SU-DHL-6 (cell line): Measurements from ENCODE around the gene SLC17A7.

Source experiments
- H2AFZ ChIP-seq: fragments of 200-600 bp; sonication (generic); 2 replicates; pipeline ENCODE4 v1.6.1; 2014; ENCODE audit warnings: low read depth, mild to moderate bottlenecking, moderate library complexity, mixed read lengths, antibody characterized with exemption, low read length; ENCODE audit not compliant: severe bottlenecking
- H3F3A ChIP-seq: fragments of 200-600 bp; shearing (Covaris generic); 2 replicates; pipeline ENCODE4 v1.6.0; 2016; ENCODE audit warnings: antibody characterized with exemption, mild to moderate bottlenecking; ENCODE audit not compliant: insufficient read depth
- H3K27ac ChIP-seq: fragments of 200-600 bp; sonication (generic); 2 replicates; pipeline ENCODE4 v1.5.1; 2016; ENCODE audit warnings: low read depth, mild to moderate bottlenecking, low read length, moderate library complexity, mixed read lengths
- H3K27me3 ChIP-seq: fragments of 200-600 bp; sonication (generic), shearing (Covaris generic); 2 replicates; pipeline ENCODE4 v1.6.0; 2014; ENCODE audit warnings: mild to moderate bottlenecking, low read length
- H3K36me3 ChIP-seq: fragments of 200-600 bp; sonication (generic); 2 replicates; pipeline ENCODE4 v1.6.1; 2014; ENCODE audit warnings: mild to moderate bottlenecking, low read length, mixed read lengths
- H3K4me2 ChIP-seq: fragments of 300-600, 200-600 bp; shearing (Covaris generic), sonication (generic); 2 replicates; pipeline ENCODE4 v1.6.0; 2014; ENCODE audit warnings: low read length, low read depth, mild to moderate bottlenecking; ENCODE audit not compliant: poor library complexity, severe bottlenecking
- H3K4me3 ChIP-seq: fragments of 200-600 bp; sonication (generic); 2 replicates; pipeline ENCODE4 v1.5.1; 2014; ENCODE audit warnings: antibody characterized with exemption, low read length, mild to moderate bottlenecking, mixed read lengths; ENCODE audit not compliant: insufficient read depth, poor library complexity, severe bottlenecking
- H3K79me2 ChIP-seq: fragments of 200-600 bp; sonication (generic); 2 replicates; pipeline ENCODE4 v1.6.1; 2014; ENCODE audit warnings: mild to moderate bottlenecking, low read length, moderate library complexity; ENCODE audit not compliant: insufficient read depth
- H3K9ac ChIP-seq: fragments of 200-600 bp; sonication (generic); 2 replicates; pipeline ENCODE4 v1.7.0; 2014; ENCODE audit warnings: mild to moderate bottlenecking, low read length
- H3K9me2 ChIP-seq: fragments of 200-600 bp; sonication (generic); replicated peaks from 2 replicates; pipeline ENCODE4 v1.6.1; 2014; ENCODE audit warnings: low read length; ENCODE audit not compliant: insufficient read depth
- H3K9me3 ChIP-seq: fragments of 200-600 bp; sonication (generic); 2 replicates; pipeline ENCODE4 v1.6.1; 2014; ENCODE audit warnings: low read length, mixed read lengths; ENCODE audit not compliant: insufficient read depth
- H4K20me1 ChIP-seq: fragments of 200-600 bp; sonication (generic); 2 replicates; pipeline ENCODE4 v1.6.1; 2014; ENCODE audit warnings: low read depth, mild to moderate bottlenecking, antibody characterized with exemption, low read length, moderate library complexity, mixed read lengths
- EZH2phosphoT487 ChIP-seq: fragments of 200-600 bp; sonication (generic), shearing (Covaris generic); conservative IDR thresholded peaks from 2 replicates; pipeline ENCODE4 v1.6.1; 2018; ENCODE audit warnings: mild to moderate bottlenecking, antibody characterized with exemption, low read length, moderate library complexity, mixed read lengths
- TF ChIP-seq, protein P1 (sequence below): fragments of 200-600 bp; sonication (generic); IDR thresholded peaks from one replicate; pipeline ENCODE4 v1.5.1; 2017; ENCODE audit warnings: antibody characterized with exemption, mild to moderate bottlenecking, low read length, moderate library complexity; ENCODE audit not compliant: insufficient read depth, poor library complexity, severe bottlenecking

The SLC17A7 gene

GRCh38 chr19:49453013-49453756 is 11.9 kb upstream of the SLC17A7 start, which contains the start of gene ALDH16A1:
TSS of gene ALDH16A1 (plus strand) at chr19:49453225. CDS start at chr19:49453332, 107 bp downstream.
- Histone ChIP-seq H3K27me3 (no peaks in the 10 kb centered on the region), H3K9me2 (no peaks in the 10 kb centered on the region), H3K4me3 (peak within 1 kb of the TSS; percentile 99), H3K36me3 (no peaks in the 10 kb centered on the region), H3K27ac (peak within 1 kb of the TSS; percentile 93), H3K4me2 (peak within 1 kb of the TSS; percentile 99), H4K20me1 (no peaks in the 10 kb centered on the region), H3K79me2 (peaks cover 36% of the 10 kb centered on the region), H2AFZ (peak within 1 kb of the TSS; percentile 8), H3K9me3 (no peaks in the 10 kb centered on the region), H3F3A (peaks cover 21% of the 10 kb centered on the region), H3K9ac (peak within 1 kb of the TSS; percentile 98)
- no peak for TF ChIP-seq EZH2phosphoT487
- TF ChIP-seq, protein P1, sequence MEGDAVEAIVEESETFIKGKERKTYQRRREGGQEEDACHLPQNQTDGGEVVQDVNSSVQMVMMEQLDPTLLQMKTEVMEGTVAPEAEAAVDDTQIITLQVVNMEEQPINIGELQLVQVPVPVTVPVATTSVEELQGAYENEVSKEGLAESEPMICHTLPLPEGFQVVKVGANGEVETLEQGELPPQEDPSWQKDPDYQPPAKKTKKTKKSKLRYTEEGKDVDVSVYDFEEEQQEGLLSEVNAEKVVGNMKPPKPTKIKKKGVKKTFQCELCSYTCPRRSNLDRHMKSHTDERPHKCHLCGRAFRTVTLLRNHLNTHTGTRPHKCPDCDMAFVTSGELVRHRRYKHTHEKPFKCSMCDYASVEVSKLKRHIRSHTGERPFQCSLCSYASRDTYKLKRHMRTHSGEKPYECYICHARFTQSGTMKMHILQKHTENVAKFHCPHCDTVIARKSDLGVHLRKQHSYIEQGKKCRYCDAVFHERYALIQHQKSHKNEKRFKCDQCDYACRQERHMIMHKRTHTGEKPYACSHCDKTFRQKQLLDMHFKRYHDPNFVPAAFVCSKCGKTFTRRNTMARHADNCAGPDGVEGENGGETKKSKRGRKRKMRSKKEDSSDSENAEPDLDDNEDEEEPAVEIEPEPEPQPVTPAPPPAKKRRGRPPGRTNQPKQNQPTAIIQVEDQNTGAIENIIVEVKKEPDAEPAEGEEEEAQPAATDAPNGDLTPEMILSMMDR: no peak

GRCh38 chr19:49451430-49452181 is 10.3 kb upstream of the SLC17A7 start, which contains the start of gene PIH1D1:
TSS of gene PIH1D1 (minus strand) at chr19:49451814. CDS start at chr19:49451574, 240 bp downstream.
- Histone ChIP-seq H3K9me2 (no peaks in the 10 kb centered on the region), H3K9me3 (no peaks in the 10 kb centered on the region), H4K20me1 (no peaks in the 10 kb centered on the region), H3K79me2 (peaks cover 36% of the 10 kb centered on the region), H3K9ac (peak within 1 kb of the TSS; percentile 98), H3K36me3 (no peaks in the 10 kb centered on the region), H3K4me3 (peak within 1 kb of the TSS; percentile 99), H2AFZ (peak within 1 kb of the TSS; percentile 45), H3K4me2 (peak within 1 kb of the TSS; percentile 99), H3F3A (peaks cover 21% of the 10 kb centered on the region), H3K27ac (peak within 1 kb of the TSS; percentile 93), H3K27me3 (no peaks in the 10 kb centered on the region)
- no peak for TF ChIP-seq EZH2phosphoT487
- TF ChIP-seq, protein P1: no peak

DNA sequence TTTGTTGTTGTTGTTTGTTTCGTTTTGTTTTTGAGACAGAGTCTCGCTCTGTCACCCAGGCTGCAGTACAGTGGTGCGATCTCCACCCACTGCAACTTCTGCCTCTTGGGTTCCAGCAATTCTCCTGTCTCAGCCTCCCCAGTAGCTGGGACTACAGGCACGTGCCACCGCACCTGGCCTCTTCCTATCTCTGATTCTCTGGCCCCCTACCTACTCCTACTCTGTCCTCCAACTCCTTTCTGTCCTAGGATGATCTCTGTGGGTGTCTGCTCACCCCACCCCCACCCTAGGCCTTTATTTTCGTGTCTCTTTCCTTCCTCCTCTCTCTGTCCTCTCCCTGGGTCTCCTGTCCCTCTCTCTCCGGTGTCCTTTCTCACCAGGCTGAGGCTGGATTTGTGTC is 9.1 kb upstream of the SLC17A7 start:
- no peak overlapping the region for H2AFZ ChIP-seq

More for the DNA sequence above, 9.1 kb upstream of the SLC17A7 start:
- Histone ChIP-seq H3F3A (peaks cover 15% of the 10 kb centered on the region), H3K27me3 (no peaks in the 10 kb centered on the region), H3K36me3 (no peaks in the 10 kb centered on the region), H3K9me2 (no peaks in the 10 kb centered on the region), H3K4me2 (peak overlapping the region; percentile 85), H3K9me3 (no peaks in the 10 kb centered on the region), H3K9ac (peak overlapping the region; percentile 98), H3K79me2 (peaks cover 30% of the 10 kb centered on the region), H3K27ac (0 out of 2 replicates have a peak overlapping the region, but pooled peaks have one; percentile 17), H3K4me3 (peak overlapping the region; percentile 99), H4K20me1 (no peaks in the 10 kb centered on the region)
- TF ChIP-seq EZH2phosphoT487: no peak
- TF ChIP-seq, protein P1: no peak
